D341Med (cell line): ENCODE measurements around the gene MPV17.
"Not testable (repeated sequence)": the region's sequence is repeated elsewhere in the genome, so short reads cannot be mapped to it uniquely, and the experiment has no call there.

Experiments used
- DNase-seq: peaks from one replicate; pipeline ENCODE4 v3.0.0; 2012; ENCODE audit warnings: low spot score

Gene MPV17

GRCh38 chr2:27322766-27323595, at the start of gene MPV17:
TSS of gene MPV17 (minus strand) at chr2:27323097. CDS start at chr2:27322517, 580 bp downstream.
- peak; percentile 94 for DNase-seq

- DNase-seq: peak; percentile 48
Measured at GRCh38 chr2:27370816-27371620, 48.1 kb upstream of the MPV17 start.

- peak; percentile 93 for DNase-seq
Measured at GRCh38 chr2:27370026-27370815, 47.3 kb upstream of the MPV17 start, which contains the start of the genes EIF2B4 and SNX17. TSS of gene EIF2B4 (minus strand) at chr2:27370338. CDS start at chr2:27370314, 24 bp downstream. TSS of gene SNX17 (plus strand) at chr2:27370616. CDS start at chr2:27370744, 128 bp downstream.

- no peak for DNase-seq
Measured at GRCh38 chr2:27369471-27370025, 46.7 kb upstream of the MPV17 start.

GRCh38 chr2:27363933-27364332, 41.0 kb upstream of the MPV17 start:
- DNase-seq: no peak

GRCh38 chr2:27362678-27363420, 40.0 kb upstream of the MPV17 start:
- DNase-seq: no peak

GRCh38 chr2:27356382-27357181, 33.7 kb upstream of the MPV17 start, which contains the start of gene GTF3C2:
TSS of gene GTF3C2 (minus strand) at chr2:27356764. CDS start at chr2:27343554, 13,210 bp downstream.
- DNase-seq: peak; percentile 91

- DNase-seq: peak; percentile 60
Measured at GRCh38 chr2:27356056-27356381, 33.1 kb upstream of the MPV17 start.

GRCh38 chr2:27354597-27354927, 31.7 kb upstream of the MPV17 start:
- no peak for DNase-seq

GRCh38 chr2:27353762-27354596, 31.1 kb upstream of the MPV17 start:
- DNase-seq: no peak

GRCh38 chr2:27353386-27353761, 30.5 kb upstream of the MPV17 start:
- not testable (repeated sequence) for DNase-seq

- DNase-seq: no peak
Measured at GRCh38 chr2:27351802-27352598, 29.1 kb upstream of the MPV17 start.

- DNase-seq: no peak
Measured at GRCh38 chr2:27350106-27350693, 27.3 kb upstream of the MPV17 start.

- no peak for DNase-seq
Measured at GRCh38 chr2:27347641-27348040, 24.7 kb upstream of the MPV17 start.

GRCh38 chr2:27336173-27336572, 13.3 kb upstream of the MPV17 start:
- DNase-seq: no peak

- DNase-seq: no peak
Measured at GRCh38 chr2:27335311-27335710, 12.4 kb upstream of the MPV17 start.

GRCh38 chr2:27324720-27325119, 1.8 kb upstream of the MPV17 start:
- no peak for DNase-seq

GRCh38 chr2:27323596-27324285, 844 bp upstream of the MPV17 start:
- no peak for DNase-seq
